Muscle of arm (tissue), 12 donors: ENCODE measurements around the gene ARL8A. TPM values are rescaled to one million over a fixed set of nuclear protein-coding genes. Genes with fewer than 3 reads are reported as not detected.

Experiments used
- DNase-seq: peaks from one replicate; pipeline ENCODE4 v3.0.0-alpha.2; 2013
- polyA plus RNA-seq, 12 donors: library from polyadenylated mRNA; unstranded; fragments of 120-200 nt; gene quantifications; one replicate each; pipeline ENCODE4 v1.2.1, GENCODE V29; 2013; ENCODE audit not compliant: insufficient read length in 12 of 12

The ARL8A gene
- polyA plus RNA-seq, 12 donors, result 35.1 to 65.4 (median 40.3) TPM; not detected in 1

DNA sequence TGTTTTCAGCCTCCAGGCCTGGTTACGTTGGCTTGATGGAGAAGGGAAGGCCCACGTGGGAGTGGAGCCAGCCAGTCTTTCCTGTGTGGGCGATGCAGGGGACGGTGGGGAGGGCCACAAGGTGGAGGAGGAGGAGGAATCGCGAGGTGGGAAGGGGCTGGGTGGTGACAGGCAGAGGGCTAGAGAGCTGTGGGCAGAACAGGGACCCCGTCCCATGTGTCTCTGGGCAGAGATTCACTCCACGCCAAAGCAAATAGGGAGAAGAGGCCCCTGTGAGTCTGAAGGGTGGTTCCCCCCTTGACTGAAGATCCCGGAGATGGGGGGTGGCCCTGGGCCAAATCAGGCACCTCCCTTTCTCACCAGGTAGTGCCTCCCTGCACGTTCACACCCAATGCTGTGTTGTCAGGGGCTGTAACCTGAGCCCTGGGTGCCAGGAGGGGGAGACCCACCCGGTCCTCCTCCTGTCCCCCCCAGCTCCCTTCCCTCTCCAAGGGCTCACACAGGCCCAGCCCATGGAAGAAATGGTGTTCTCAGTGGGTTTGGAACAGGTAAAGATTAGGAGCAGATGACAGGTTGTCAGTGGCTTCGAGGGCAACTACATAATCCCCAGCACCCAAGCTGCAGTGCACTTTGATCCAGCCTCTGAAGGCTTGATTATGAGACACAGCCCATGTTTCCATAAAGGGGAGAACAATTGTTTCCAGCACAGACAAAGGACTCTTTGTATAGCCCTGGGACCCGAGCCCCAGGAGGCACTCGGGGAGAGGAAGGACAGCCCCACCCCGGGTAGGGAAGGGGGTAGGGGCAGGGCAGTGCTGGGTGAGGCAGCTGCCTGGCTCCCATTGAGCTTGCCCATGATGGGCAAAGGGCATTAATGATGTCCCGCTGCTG is 59.5 kb downstream of the ARL8A start:
- no peak for DNase-seq

Other genes starting within 250 kb of the ARL8A start
- gene LMOD1, start 198.2 kb downstream of the ARL8A start, polyA plus RNA-seq, result 10 to 100 TPM in 11 of 12 donors, not detected in 1; 16.6 to 60.8 (median 31.7) TPM
- 10 to 100 TPM in 11 of 12 donors, not detected in 1; 29.6 to 56.5 (median 39.9) TPM for gene TIMM17A, start 189.2 kb downstream of the ARL8A start, polyA plus RNA-seq
- gene RNPEP, start 162.1 kb downstream of the ARL8A start, polyA plus RNA-seq, result 10 to 100 TPM in 11 of 12 donors, not detected in 1; 18.3 to 40.7 (median 21.6) TPM
- 100 to 1,000 TPM in 1 of 12 donors, 1 to 10 TPM in 2, under 1 TPM in 7, not detected in 2; 0.16 to 182 (median 0.67) TPM for gene ELF3, start 134.2 kb downstream of the ARL8A start, polyA plus RNA-seq
- gene GPR37L1, start 21.8 kb downstream of the ARL8A start, polyA plus RNA-seq, result under 1 TPM in 10 of 12 donors, not detected in 2; 0.03 to 0.32 (median 0.08) TPM
- 1 to 10 TPM in 2 of 12 donors, under 1 TPM in 8, not detected in 2; 0.46 to 4.9 (median 0.66) TPM for gene PTPN7, start 15.9 kb upstream of the ARL8A start, polyA plus RNA-seq
- gene LGR6, start 49.1 kb upstream of the ARL8A start, polyA plus RNA-seq, result 10 to 100 TPM in 1 of 12 donors, 1 to 10 TPM in 6, under 1 TPM in 3, not detected in 2; 0.20 to 32.4 (median 1.5) TPM
- gene UBE2T, start 197.2 kb upstream of the ARL8A start, polyA plus RNA-seq, result 10 to 100 TPM in 10 of 12 donors, not detected in 2; 14.0 to 29.5 (median 24.0) TPM
- gene PPP1R12B, start 204.0 kb upstream of the ARL8A start, polyA plus RNA-seq, result 100 to 1,000 TPM in 2 of 12 donors, 10 to 100 TPM in 9, not detected in 1; 61.9 to 102 (median 85.5) TPM